ENCODE results near the gene PMM1. TPM values are rescaled to one million over a fixed set of nuclear protein-coding genes. Genes with fewer than 3 reads are reported as not detected.

The PMM1 gene
- total RNA-seq, 2 experiments from 2014 or later: 17.0 to 40.5 TPM

DNA sequence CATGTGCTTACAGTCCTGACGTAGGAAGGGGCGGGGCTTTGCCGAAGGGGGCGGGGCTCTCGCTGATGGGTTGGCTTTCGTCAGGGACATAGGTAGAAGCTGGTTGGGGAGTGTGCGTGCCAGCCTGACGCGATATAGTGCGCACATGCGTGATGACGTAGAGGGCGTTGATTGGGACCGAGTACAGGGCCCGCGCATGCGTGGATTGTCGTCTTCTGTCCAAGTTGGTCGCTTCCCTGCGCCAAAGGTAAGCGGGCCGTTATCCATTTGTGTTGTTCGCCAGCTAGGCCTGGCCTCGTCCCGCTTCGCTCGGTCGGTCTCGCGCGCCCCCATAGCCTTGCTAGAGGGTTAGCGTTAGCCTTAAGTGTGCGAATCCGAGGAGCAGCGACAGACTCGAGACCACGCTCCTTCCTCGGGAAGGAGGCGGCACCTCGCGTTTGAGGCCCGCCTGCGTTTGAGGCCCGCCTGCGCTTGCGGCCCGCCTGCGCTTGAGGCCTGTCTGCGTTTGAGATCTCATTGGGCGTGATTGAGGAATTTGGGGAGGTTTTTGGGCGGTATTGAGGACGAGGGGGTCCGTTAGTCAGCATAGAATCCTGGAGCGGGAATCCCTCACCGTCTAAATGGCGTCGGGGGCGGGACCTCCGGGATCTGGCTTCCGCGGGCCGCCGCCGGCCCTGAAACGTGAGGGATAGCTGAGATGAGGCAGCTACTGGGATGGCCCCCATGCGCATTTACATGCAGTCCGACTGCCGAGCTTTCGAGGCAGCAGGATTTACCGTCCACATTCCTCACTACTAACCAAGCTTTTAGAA is 31.7 kb upstream of the PMM1 start, which contains the start of gene XRCC6:
Gene XRCC6, plus strand, starts transcription at position 197 of the 812 bp plus-strand sequence. CDS start 710 bp downstream, outside the sequence.
- Histone ChIP-seq H3K9me3 (ENCODE audit: low read length) (no peaks in the 10 kb centered on the region), H4K20me1 (ENCODE audit: insufficient read depth, low read length) (peaks cover 25% of the 10 kb centered on the region), H3K4me1 (ENCODE audit: insufficient read depth, low read length, poor library complexity, severe bottlenecking) (peaks cover 28% of the 10 kb centered on the region), H2AFZ (ENCODE audit: low read length) (peak within 1 kb of the TSS; percentile 57), H3K79me2 (ENCODE audit: insufficient read depth, low read depth, low read length) (peaks cover 88% of the 10 kb centered on the region), H3K36me3 (ENCODE audit: insufficient read depth, low read length) (peaks cover 50% of the 10 kb centered on the region), H3K4me2 (ENCODE audit: low read length) (peak within 1 kb of the TSS; percentile 89), H3K27ac (ENCODE audit: low read depth, low read length, poor library complexity, severe bottlenecking) (peak within 1 kb of the TSS; percentile 71), H3K4me3 (ENCODE audit: low read depth, low read length, poor library complexity, severe bottlenecking) (peak within 1 kb of the TSS; percentile 78), H3K9me2 (ENCODE audit: insufficient read depth, low read length) (no peaks in the 10 kb centered on the region)
- peak; percentile 100 for DNase-seq (ENCODE audit: low spot score)
- TF ChIP-seq, protein P1, sequence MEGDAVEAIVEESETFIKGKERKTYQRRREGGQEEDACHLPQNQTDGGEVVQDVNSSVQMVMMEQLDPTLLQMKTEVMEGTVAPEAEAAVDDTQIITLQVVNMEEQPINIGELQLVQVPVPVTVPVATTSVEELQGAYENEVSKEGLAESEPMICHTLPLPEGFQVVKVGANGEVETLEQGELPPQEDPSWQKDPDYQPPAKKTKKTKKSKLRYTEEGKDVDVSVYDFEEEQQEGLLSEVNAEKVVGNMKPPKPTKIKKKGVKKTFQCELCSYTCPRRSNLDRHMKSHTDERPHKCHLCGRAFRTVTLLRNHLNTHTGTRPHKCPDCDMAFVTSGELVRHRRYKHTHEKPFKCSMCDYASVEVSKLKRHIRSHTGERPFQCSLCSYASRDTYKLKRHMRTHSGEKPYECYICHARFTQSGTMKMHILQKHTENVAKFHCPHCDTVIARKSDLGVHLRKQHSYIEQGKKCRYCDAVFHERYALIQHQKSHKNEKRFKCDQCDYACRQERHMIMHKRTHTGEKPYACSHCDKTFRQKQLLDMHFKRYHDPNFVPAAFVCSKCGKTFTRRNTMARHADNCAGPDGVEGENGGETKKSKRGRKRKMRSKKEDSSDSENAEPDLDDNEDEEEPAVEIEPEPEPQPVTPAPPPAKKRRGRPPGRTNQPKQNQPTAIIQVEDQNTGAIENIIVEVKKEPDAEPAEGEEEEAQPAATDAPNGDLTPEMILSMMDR (conservative IDR thresholded peaks at IDR 0.05; ENCODE audit: low read length): no peak
- no peak for TF ChIP-seq EZH2phosphoT487 (IDR thresholded peaks at IDR 0.05; ENCODE audit: borderline replicate concordance, low read depth, low read length)
- ChIA-PET POLR2A (interaction anchor here (0.5 to 1.4 kb wide), 9 partner anchors 13 to 993 kb away, joined by 3 to 7 read pairs (median 3); partner anchors contain the start of genes CENPM, PMM1 and POLDIP3), CTCF (ENCODE audit: unreplicated experiment) (interaction anchor here (0.5 to 0.6 kb wide), 2 partner anchors 16 to 32 kb away, joined by 3 read pairs; partner anchors contain the start of gene PMM1)
- intact Hi-C loops (cut with micrococcal nuclease; ENCODE audit: unreplicated experiment): loop anchor here (1.0 to 5.0 kb wide), 3 partner anchors 32 to 77 kb away; partner anchors contain the start of genes PMM1 and POLR3H
- no TSS peak for BruUV-seq (replicated peaks)

DNA sequence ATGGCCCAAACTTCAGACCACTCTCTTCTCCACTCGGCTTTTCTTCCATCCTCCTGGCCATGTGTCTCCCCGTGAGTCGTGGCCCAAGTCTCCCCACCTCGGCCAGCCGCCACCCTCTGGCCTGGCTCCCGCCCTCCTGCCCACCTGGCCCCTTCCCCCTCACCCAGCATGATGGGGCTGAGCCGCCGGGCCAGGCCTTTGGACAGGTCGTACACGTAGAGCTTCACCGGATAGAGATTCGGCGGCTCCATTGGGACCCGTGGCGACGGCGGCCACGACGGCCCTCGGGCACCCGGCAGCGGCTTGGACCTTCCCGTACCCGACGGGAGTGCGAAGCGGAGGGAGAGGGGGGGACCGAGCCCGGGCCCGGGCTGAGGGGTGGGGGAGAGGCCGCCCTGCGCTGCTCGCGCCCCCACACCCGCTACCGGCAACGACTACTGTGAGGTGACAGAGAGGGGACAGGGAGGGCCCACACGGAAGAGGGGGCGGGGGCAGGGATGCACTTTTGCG is 31.0 kb upstream of the PMM1 start, which contains the start of gene DESI1:
Gene DESI1, minus strand, starts transcription at position 455 of the 510 bp plus-strand sequence. Its CDS starts 204 bp downstream, at position 251.
- DNase-seq (ENCODE audit: low spot score): no peak
- peaks cover 28% of the 10 kb centered on the region for H4K20me1 ChIP-seq (ENCODE audit: insufficient read depth, low read length)
- POLR2A ChIA-PET: interaction anchor here (0.5 to 1.3 kb wide), 5 partner anchors 18 to 1571 kb away, joined by 3 to 4 read pairs (median 3); partner anchors contain the start of gene POLDIP3
- peaks cover 88% of the 10 kb centered on the region for H3K79me2 ChIP-seq (ENCODE audit: insufficient read depth, low read depth, low read length)
- peak within 1 kb of the TSS; percentile 89 for H3K4me2 ChIP-seq (ENCODE audit: low read length)
- no TSS peak for BruUV-seq (replicated peaks)
- H3K36me3 ChIP-seq (ENCODE audit: insufficient read depth, low read length): peaks cover 44% of the 10 kb centered on the region
- H3K4me3 ChIP-seq (ENCODE audit: low read depth, low read length, poor library complexity, severe bottlenecking): peak within 1 kb of the TSS; percentile 78
- H3K4me1 ChIP-seq (ENCODE audit: insufficient read depth, low read length, poor library complexity, severe bottlenecking): peaks cover 29% of the 10 kb centered on the region
- H2AFZ ChIP-seq (ENCODE audit: low read length): peak within 1 kb of the TSS; percentile 57
- intact Hi-C loops (cut with micrococcal nuclease; ENCODE audit: unreplicated experiment): loop anchor here (1.0 to 5.0 kb wide), 3 partner anchors 31 to 76 kb away; partner anchors contain the start of genes PMM1 and POLR3H
- peak within 1 kb of the TSS; percentile 71 for H3K27ac ChIP-seq (ENCODE audit: low read depth, low read length, poor library complexity, severe bottlenecking)
- CTCF ChIA-PET (ENCODE audit: unreplicated experiment): interaction anchor here (0.5 kb wide), 1 partner anchor 31 kb away, joined by 3 read pairs; the partner anchor contains the start of gene PMM1
- H3K9me2 ChIP-seq (ENCODE audit: insufficient read depth, low read length): no peaks in the 10 kb centered on the region
- TF ChIP-seq EZH2phosphoT487 (IDR thresholded peaks at IDR 0.05; ENCODE audit: borderline replicate concordance, low read depth, low read length): no peak
- TF ChIP-seq, protein P1 (conservative IDR thresholded peaks at IDR 0.05; ENCODE audit: low read length): no peak
- no peaks in the 10 kb centered on the region for H3K9me3 ChIP-seq (ENCODE audit: low read length)

All from OCI-LY7 (cell line).